SKM-1 (cell line): ENCODE results near the gene TMEM141.
"Not testable (repeated sequence)": the region's sequence is repeated elsewhere in the genome, so short reads cannot be mapped to it uniquely, and the experiment has no call there.

Experiments used
- DNase-seq: peaks from one replicate; lab custom pipeline; 2025; ENCODE audit not compliant: unreplicated experiment; lab: John Stamatoyannopoulos, UW

The TMEM141 gene

GRCh38 chr9:136773386-136774044, 17.6 kb upstream of the TMEM141 start:
- DNase-seq, result peak; percentile 12

- DNase-seq, result no peak
Measured at GRCh38 chr9:136774416-136775045, 16.6 kb upstream of the TMEM141 start.

- no peak for DNase-seq
Measured at GRCh38 chr9:136775191-136775590, 16.0 kb upstream of the TMEM141 start.

GRCh38 chr9:136776947-136777346, 14.2 kb upstream of the TMEM141 start:
- no peak for DNase-seq

- no peak for DNase-seq
Measured at GRCh38 chr9:136777359-136777758, 13.8 kb upstream of the TMEM141 start.

- no peak for DNase-seq
Measured at GRCh38 chr9:136779808-136780207, 11.3 kb upstream of the TMEM141 start.

- no peak for DNase-seq
Measured at GRCh38 chr9:136782452-136782851, 8.7 kb upstream of the TMEM141 start.

- DNase-seq, result no peak
Measured at GRCh38 chr9:136784249-136784996, 6.7 kb upstream of the TMEM141 start.

- no peak for DNase-seq
Measured at GRCh38 chr9:136784997-136785361, 6.2 kb upstream of the TMEM141 start.

GRCh38 chr9:136785565-136786355, 5.4 kb upstream of the TMEM141 start:
- DNase-seq, result not testable (repeated sequence)

GRCh38 chr9:136786451-136786850, 4.7 kb upstream of the TMEM141 start:
- no peak for DNase-seq

- not testable (repeated sequence) for DNase-seq
Measured at GRCh38 chr9:136786983-136787382, 4.2 kb upstream of the TMEM141 start.

- DNase-seq, result peak; percentile 39
Measured at GRCh38 chr9:136787690-136788400, 3.3 kb upstream of the TMEM141 start.

GRCh38 chr9:136788644-136789522, 2.3 kb upstream of the TMEM141 start:
- not testable (repeated sequence) for DNase-seq

GRCh38 chr9:136789523-136789937, 1.6 kb upstream of the TMEM141 start:
- no peak for DNase-seq

GRCh38 chr9:136791516-136792276, 552 bp downstream of the TMEM141 start:
- peak; percentile 46 for DNase-seq

GRCh38 chr9:136792321-136793085, 1.4 kb downstream of the TMEM141 start:
- DNase-seq, result no peak
